GM18511 (cell line): Measurements from ENCODE around the gene CELSR3.

Source experiments
- ATAC-seq: cut with Tn5 transposase; IDR thresholded peaks from one replicate; pipeline ENCODE4 v1.9.1; 2021; ENCODE audit warnings: mild to moderate bottlenecking, moderate library complexity; ENCODE audit not compliant: unreplicated experiment

CELSR3 gene

DNA sequence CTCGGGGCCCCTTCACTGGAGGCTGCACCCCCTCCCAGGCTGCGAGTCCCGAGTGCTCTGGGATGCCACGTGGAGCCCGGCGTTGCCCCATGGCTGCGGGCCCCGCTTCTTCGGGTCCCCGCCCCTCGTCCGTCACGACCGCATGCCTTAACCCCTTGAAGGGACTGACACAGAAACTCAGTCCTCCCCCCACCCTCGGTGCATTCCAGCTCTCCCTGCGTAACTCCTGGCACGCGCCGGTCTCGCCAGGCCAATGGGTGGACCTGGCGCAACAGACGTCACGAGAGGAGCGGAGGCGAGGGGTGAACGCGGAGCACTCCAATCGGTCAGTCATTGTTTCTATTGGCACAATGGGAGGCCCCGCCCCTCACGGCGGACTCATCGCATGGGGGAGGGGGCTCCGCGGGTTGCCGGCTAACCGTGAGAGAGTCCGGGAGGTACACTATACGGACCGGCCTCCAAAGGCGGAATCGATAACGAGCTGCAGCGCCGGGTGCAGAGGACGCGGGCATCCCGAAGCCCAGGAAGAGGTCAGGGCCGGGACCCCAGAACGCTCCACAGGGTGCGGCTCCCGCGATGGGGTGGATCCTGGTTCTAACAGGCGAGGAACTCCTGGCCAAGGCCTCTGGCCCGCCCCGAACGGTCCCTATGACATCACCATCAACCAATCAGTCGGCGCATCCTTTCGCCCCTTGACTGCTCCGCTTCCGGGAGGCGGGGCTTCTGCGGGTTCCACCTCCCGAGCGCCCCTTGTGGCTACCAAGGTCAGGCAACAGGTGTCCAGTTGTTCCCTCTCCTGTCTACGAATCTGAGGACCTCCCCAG, 1.0 kb upstream of the CELSR3 start:
- ATAC-seq, result peak; percentile 92

- ATAC-seq, result no peak
These were observed 437 bp downstream of the CELSR3 start for GRCh38 chr3:48662145-48662752.

GRCh38 chr3:48661501-48662144, 1.1 kb downstream of the CELSR3 start:
- ATAC-seq, result no peak

DNA sequence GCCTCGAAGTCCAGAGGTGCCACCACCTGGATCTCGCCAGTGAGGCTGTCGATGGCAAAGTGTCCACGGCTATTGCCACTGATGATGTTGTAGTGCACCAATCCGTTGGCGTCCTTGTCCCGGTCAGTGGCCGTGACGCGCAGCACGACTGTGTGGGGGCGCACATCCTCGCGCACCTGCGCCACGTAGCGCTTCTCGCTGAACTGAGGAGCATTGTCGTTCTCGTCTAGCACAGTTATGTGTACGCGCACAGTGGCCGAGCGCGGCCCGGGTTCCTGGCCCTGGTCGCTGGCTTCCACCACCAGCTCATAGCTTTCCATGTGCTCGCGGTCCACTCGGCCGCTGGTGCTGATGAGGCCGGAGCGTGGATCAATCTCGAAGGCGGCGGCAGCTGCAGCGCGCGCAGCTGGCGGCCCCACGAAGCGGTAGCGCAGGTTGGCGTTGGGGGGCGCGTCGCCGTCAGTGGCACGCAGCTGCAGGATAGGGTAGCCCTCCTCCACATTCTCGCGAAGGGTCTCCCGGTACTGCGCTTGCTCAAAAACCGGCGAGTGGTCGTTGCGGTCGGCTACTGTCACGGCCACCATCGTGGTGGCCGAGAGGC, 1.8 kb downstream of the CELSR3 start:
- no peak for ATAC-seq

DNA sequence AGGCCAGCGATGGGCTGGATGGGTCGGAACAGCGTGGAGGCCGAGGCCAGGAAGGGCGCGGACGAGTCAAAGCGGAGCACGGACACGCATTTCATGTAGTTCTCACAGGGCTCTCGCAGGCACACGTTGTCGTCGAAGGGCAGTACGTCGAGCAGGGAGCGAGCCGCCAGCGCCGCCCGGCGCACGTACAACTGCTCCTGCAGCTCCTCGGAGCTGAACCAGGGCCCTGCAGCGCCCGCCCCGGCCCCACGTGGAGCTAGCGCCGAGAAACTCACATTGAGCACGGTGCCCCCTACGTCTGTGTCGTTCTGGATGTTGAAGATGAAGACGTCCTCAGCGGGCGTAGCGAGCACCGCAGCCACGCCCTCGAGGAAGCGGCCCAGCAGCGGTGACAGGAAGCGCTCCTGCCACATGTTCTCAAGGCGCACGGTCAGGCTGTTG, 5.8 kb downstream of the CELSR3 start:
- ATAC-seq, result no peak

- ATAC-seq, result peak; percentile 77
These were observed 6.4 kb downstream of the CELSR3 start for GRCh38 chr3:48656061-48656840.

- ATAC-seq, result no peak
These were observed 7.1 kb downstream of the CELSR3 start for GRCh38 chr3:48655606-48656005.

- ATAC-seq, result no peak
These were observed 7.6 kb downstream of the CELSR3 start for GRCh38 chr3:48655063-48655462.

GRCh38 chr3:48652923-48653715, 9.6 kb downstream of the CELSR3 start:
- ATAC-seq, result no peak

GRCh38 chr3:48651771-48652170, 10.9 kb downstream of the CELSR3 start:
- no peak for ATAC-seq

DNA sequence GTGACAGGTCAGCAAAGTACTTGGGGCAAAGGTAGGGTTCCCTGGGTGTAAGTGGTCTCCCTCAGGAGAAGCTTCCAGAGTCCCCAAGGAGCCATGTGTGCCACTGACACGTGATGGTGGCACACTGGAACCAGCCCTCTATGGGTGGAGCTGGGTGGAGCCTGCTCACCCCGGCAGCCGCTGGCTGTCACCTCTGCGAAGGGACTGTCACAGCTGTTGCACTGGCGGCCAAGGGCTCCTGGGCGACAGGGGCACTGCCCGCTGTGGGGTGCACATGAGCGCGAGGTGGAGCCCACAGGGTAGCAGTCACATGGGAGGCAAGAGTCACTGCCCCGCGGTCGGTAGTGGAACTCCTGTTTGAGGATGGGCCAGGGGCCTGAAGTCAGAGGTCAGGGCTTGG, 12.0 kb downstream of the CELSR3 start:
- no peak for ATAC-seq

GRCh38 chr3:48648188-48648850, 14.4 kb downstream of the CELSR3 start:
- ATAC-seq, result no peak

DNA sequence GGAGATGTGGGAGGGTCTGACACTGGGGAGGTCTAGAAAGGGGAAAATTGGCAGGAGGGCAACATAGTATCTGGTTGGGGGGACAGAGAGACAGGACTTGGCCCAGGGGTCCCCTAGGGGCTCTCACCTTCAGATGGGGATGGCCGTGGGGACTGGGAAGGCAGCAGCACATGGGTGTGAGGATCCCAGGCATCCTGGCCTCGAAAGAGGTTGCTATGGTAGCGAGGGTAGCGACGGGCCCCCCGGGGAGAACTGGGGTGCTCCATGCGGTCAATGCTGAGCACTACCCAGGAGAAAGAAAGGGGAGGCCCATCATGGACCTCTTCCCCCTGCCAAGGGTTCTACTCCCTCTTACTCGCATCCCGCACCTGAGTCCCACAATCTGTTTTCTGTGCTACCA, 15.0 kb downstream of the CELSR3 start:
- no peak for ATAC-seq

GRCh38 chr3:48644898-48645760, 17.6 kb downstream of the CELSR3 start:
- no peak for ATAC-seq

- ATAC-seq, result no peak
These were observed 20.1 kb downstream of the CELSR3 start for GRCh38 chr3:48642605-48643004.

DNA sequence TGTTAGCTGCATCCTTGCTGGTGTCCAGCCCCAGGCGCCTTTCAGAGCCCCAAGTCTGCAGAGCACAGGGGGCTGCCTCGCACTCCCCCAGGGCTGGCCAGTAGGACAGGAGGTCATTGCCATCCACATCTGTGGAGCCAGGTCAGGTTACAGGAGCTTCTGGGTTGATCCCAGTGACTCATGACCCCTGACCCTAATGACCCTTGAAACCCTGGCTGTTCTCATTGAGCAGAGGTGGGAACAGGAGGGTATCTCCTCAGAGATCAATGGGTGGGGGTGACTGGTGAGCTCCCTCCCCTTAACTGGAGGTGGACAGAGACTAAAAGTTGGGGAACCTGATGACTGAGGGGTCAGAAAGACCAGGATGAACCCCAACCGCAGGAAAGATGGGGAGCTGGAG, 21.3 kb downstream of the CELSR3 start:
- ATAC-seq, result no peak

- no peak for ATAC-seq
These were observed 22.6 kb downstream of the CELSR3 start for GRCh38 chr3:48639944-48640606.

DNA sequence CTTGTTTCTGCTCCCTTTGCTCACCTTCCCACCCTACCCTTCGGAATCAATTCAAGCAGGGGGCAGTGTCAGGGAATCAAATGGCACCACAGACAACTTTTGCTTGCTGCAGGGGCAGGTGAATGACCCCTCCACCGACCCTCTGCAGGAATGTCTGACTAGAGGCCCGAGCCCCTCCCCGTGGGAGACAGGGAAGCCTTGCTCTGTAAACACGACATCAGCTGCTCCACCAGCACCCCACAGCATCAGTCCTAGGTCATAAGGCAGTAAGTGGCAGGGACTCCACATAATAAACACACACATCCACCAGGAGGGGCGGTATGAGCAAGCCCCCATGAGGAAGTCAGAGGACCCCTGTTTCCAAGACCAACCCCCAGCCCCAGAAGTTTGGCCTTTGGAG, 25.4 kb downstream of the CELSR3 start:
- no peak for ATAC-seq
